Hematopoietic multipotent progenitor cell treated with erythropoietin and hydrocortisone succinate and interleukin-3 and kit ligand, for 17 days (in vitro differentiated cells): Measurements from ENCODE around the gene FRG1.
"Not testable (repeated sequence)": the region's sequence is repeated elsewhere in the genome, so short reads cannot be mapped to it uniquely, and the experiment has no call there.

Experiments used
- DNase-seq: peaks from one replicate; pipeline ENCODE4 v3.0.0-alpha.2; 2015; ENCODE audit warnings: low spot score

FRG1 gene

DNA sequence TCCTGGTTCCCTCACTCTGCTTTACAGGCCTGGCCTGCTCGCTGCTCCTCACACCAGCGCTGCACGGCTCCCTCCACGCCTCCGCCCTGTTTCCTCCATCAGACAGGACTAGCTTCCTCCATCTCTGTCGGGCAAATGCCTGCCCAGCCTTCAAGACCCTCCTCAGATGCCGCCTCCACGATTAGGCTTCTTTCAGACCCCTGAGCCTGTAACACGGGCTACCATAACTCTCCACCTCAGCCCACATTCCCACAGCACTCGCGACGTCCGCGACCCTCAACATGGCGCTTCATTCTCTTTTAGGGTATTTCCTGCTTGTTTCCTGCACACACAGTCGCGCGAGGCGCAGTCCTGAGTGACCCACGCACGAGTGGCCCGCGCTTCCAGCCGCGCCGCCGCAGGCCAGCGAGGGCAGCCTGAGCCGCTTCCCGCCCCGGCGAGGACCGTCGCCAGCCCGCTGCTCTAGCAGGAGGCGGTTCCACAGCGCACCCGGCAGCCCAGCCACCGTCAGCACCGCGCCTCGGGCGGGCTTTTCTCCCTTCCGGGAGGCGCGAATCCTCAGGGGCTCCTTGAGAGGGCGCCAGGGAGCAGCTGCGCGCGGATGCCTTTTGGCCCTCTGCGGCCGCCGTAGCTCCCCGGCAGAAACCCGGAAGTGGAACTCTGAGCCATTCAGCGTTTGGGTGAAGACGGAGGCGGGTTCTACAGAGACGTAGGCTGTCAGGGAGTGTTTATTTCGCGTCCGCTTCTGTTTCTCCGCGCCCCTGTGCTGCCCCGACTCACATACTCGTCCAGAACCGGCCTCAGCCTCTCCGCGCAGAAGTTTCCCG, at the start of gene FRG1:
Gene FRG1, plus strand, starts transcription at position 695 of the 827 bp plus-strand sequence. CDS start 138 bp downstream, outside the sequence.
- DNase-seq: peak; percentile 92

- DNase-seq: no peak
Observed at GRCh38 chr4:189897667-189898066, 43.0 kb upstream of the FRG1 start.

DNA sequence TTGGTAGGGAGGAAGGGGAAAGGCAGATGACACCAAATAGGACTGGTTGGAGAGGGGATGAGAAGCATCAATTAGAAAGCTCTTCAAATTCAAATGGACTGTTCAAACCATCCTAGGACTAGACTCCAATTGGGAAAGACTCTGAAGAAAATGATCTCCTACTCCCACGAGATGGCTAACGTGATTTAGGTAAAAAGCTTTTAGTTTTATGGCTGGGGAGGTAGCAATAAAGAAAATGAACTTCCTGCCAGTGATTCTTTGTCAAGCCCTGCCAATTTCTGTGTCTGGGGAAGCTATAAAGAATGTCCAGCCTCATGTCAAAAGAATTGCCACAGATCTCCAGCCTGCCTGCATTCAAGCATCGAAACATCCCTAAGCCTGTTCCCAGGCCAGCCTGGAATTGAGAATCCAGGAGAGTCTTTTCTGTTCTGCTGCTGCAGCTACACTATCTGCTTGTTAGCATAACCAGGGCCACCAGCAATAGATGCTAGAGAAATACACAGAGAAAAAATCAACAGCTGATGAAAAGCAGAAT, 41.1 kb upstream of the FRG1 start:
- DNase-seq: not testable (repeated sequence)

- DNase-seq: peak; percentile 73
Observed at GRCh38 chr4:189904420-189905027, 36.1 kb upstream of the FRG1 start.

DNA sequence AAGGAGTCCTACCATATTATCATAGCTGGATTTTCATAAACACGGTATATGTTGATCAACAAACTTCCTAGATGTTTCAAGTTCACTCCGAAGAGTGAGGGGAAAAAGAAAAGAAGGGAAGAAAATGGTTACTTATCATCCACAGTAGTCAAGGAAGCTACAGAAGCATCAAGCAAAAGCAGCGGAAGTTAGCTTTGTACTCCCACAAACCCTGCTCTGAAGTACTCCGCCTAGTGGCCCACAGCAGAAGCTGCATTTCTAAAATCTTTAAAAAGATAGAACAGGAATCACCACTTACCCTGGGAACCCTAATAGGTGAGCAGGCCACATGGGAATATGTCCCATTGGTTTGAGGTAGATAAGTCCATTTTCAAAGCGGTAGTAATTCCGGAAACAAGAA, 28.5 kb upstream of the FRG1 start:
- DNase-seq: no peak

- DNase-seq: no peak
Observed at GRCh38 chr4:189917161-189917891, 23.3 kb upstream of the FRG1 start.

- no peak for DNase-seq
Observed at GRCh38 chr4:189921058-189921457, 19.6 kb upstream of the FRG1 start.

DNA sequence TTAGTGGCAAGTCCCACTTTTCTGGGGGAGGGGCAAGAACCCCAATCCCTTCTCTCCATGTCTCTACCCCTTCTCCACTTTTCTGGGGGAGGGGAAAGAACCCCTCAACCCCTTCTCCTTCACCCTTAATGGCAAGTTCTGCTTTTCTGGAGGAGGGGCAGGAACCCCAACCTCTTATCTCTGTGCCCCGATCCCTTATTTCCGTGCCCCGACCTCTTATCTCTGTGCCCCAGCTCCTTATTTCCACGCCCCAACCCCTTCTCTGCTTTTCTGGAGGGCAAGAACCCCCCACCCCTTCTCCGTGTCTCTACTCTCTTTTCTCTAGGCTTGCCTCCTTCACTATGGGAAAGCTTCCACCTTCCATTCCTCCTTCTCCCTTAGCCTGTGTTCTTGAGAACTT, 13.9 kb upstream of the FRG1 start:
- not testable (repeated sequence) for DNase-seq

DNA sequence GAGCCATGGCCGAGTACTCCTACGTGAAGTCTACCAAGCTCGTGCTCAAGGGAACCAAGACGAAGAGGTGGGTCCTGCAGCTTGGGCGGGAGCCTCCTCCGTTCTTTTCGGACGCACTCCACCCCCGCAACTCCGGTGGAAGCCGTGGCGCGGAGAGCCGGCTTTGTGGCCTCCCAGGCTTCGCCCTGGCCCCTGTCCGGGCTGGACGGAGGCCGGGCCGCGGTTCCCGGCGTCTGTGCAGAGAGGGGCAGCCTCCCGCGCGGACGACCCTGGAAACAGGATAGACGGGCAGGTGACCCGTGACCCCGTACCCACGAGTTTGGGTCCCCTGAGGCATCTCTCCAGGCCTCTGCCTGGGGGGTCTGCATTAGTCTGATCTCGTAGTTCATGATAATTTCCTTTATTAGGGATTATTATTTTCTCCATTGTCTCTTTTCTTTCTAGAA, 356 bp downstream of the FRG1 start:
- no peak for DNase-seq

GRCh38 chr4:189942412-189942811, 1.7 kb downstream of the FRG1 start:
- DNase-seq: not testable (repeated sequence)

GRCh38 chr4:189944077-189944476, 3.4 kb downstream of the FRG1 start:
- DNase-seq: not testable (repeated sequence)

DNA sequence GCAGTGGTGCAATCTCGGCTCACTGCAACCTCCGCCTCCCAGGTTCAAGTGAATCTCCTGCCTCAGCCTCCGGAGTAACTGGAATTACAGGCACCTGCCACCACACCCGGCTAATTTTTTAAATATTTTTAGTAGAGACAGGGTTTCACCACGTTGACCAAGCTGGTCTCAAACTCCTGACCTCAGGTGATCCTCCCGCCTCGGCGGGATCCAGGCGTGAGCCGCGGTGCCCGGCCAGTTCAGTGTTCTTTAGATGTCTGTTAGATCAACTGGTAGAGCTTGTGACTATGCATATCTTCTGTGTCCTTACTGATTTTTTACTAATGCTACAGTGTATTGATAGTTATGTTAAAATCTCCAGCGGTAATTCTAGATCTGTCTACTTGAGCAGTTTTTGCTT, 6.2 kb downstream of the FRG1 start:
- not testable (repeated sequence) for DNase-seq

DNA sequence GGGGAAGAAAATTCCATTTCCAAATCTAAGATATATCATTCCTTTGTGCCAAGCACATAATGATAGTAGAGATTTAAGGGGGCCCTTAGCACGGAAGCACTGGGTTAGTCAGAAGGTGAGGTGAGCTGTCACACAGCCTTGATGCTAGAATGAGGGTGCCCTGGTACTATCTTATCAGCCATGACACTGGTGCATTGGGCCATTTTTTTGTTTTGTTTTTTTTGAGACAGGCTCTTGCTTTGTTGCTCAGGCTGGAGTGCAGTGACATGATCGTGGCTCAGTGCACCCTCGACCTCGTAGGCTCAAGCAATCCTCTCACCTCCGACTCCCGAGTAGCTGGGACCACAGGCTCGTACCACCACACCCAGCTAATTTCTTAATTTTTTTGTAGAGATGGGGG, 7.8 kb downstream of the FRG1 start:
- DNase-seq: not testable (repeated sequence)

- not testable (repeated sequence) for DNase-seq
Observed at GRCh38 chr4:189969291-189969690, 28.6 kb downstream of the FRG1 start.

DNA sequence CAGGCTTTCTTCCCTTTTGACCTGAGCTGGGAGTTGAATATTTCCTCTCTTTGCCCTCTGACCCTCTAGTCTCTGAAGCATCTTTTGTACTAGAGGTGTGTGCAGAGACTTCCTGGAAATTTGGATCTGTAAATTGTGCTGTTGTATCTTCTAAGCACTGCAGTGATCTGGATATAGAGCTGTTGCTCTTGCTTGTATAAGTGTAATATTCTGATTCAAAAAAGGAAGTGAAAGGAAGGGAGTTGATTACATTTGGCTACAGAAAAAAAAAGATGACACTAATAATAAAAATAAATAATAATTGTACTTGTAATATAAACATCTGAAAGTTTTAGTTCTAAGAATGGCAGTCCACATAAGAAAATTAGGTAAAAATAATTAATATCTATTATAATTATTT, 33.0 kb downstream of the FRG1 start:
- DNase-seq: no peak

DNA sequence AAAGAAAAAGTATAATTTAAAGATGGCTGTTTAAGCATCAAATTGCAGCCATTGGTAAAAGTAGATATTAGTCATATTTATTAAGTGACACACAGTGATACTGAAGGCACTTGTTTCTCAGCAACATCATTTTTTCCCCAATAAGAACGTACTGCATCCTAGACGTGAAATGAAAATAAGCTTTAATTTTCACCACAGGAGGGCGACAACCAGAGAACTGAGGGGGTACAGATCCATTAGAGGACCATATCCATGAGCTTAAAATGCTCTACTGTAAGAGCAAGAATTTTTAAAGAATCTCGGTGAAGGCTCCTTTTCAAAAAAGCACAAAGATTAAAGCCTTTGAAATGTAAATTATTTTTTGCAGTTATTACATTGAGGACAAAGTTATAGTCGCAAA, 33.4 kb downstream of the FRG1 start:
- DNase-seq: no peak

DNA sequence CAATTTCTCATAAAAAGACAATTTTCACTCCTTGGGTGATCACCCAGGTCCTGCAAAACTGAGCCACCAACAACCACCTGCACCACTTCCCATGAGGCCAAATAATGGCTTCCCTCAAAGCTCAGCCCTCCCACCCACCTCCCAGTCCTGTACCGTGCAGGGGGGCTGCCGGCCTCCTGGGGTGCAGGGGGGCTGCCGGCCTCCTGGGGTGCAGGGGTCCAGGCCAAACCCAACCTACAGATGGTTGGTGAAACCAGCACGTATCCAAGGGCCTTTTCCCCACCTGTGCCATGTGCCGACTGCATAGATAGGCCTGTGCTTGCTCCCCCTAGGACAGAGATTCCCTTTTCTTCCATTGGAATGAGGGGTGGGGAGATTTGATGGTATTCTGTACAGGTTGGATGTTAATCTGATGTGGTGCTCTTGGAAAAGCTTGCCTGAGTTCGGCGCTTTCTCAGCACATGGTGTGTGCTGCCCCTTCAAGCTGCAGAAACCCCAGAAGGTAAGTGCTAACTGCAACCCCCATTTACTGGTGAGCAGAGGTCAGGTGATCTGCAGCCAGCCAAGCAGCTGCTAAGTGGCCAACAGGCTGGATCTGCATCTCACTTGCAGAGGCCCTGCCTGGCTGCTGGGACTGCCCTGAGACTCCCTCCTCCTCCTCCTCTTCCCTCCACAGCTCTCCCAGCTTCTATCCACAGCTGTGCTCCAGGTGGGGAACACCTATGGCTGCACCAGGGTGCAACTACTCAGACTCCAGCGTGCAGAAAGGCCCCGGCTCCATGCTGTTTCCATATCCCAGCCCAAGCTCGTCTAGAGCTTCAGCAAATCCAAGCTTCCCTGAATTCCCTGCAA, 38.8 kb downstream of the FRG1 start:
- no peak for DNase-seq

DNA sequence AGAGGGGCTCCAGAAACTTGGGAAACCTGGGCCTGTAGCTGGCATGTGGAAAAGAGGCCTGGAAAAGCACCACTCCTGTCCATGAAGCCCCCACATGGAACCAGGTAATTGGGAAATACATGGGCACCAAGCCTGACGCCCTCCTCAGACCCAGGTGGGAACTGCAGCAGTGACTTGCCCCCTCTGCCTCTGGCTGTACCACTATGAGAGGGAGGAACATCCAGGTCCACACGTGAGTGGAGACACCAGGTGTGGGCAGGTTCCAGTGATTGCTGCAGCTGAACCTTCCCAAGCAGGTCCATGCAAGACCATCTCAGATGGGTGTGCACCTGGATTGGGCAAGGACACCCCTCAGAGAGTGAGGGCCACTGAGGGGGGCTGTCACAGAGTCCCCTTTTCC, 39.6 kb downstream of the FRG1 start:
- not testable (repeated sequence) for DNase-seq

DNA sequence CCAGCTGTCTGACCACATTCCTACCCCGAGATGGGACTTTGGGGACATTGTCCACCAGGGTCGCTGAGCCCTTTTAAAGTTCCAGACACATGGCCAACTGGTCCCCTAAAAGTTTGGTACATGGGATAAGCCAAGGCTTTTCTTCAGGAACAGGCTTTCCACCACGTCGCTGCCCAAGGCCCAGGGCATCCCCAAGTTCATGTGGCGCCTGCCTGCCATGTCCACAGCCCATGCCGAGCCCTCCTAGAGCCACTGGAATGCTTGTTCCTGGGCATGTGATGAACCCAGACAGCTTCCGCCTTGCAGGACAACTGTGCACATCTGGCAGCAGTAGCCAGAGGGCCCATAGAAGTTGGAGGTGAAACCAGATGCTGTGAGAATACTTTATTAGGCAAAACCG, 41.3 kb downstream of the FRG1 start:
- no peak for DNase-seq

DNA sequence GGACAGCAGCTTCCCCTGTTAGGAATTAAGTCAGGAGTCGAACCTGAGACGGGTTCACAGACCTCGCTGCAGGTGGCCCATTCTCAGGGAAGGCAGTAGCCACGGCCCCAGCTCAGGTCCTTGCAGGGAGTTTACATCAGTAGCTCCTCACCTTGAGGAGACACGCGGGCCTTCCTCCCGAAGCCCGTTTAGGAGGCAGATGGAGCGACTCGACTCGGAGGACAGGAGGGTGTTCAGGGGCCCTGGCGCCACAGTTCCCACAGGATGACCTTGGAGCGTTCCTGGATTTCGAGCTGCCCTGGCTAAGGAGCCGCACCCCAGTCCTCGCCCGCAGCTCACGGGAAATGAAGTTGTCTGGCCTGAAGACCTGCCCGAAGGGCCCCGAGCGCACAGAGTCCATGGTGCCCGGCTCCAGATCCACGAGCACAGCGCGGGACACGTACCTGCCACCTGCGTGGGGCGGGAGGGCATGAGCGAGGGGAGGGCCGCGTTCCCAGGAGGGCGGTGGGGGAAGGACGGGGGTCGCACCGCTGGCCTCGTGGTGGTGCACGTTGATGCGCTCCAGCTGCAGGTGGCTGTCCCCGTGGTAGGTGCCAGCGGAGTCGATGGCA, 43.3 kb downstream of the FRG1 start:
- DNase-seq: not testable (repeated sequence)

DNA sequence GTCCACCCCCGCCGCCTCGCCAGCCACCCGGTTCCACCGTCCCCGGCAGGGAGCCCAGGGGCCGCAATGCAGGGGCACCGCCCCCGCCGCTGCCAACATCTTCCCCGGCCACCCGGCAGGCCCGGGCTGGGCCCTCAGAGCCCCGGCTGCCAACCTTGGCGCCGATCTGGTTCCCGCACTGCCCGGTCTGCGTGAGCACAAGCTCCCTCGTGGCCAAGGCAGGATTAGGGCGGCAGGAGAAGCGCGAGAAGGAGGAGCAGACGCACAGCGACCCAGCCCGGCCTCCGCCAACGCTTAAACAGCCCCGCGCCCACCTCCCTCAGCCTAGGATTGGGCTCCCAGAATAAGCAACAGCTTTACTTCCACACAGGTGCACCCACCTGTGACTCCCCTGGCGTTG, 44.0 kb downstream of the FRG1 start:
- not testable (repeated sequence) for DNase-seq
